GM19438 (cell line): ENCODE results near the gene ZNF329.

Experiments used
- ATAC-seq: cut with Tn5 transposase; IDR thresholded peaks from one replicate; pipeline ENCODE4 v1.9.1; 2021; ENCODE audit warnings: low read depth; ENCODE audit not compliant: unreplicated experiment

The ZNF329 gene

DNA sequence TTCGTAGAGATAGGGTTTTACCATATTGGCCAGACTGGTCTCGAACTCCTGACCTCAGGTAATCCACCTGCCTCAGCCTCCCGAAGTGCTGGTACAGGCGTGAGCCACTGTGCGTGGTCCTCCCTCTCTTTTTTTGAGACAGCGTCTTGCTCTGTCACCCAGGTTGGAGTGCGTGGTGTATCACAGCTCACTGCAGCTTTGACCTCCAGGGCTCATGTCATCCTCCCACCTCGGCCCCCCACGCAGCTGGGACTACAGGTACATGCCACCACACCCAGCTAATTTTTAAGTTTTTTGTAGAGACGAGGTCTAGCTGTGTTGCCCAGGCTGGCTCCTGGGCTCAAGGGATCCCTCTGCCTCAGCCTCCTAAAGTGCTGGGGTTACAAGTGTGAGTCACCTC is 70.8 kb downstream of the ZNF329 start:
- no peak for ATAC-seq
